Upper lobe of right lung (tissue), 1 donor: ENCODE results near the gene ANO4. TPM values are rescaled to one million over a fixed set of nuclear protein-coding genes. Genes with fewer than 3 reads are reported as not detected.

Source experiments
- ATAC-seq: fragments of 200-7000 bp; cut with Tn5 transposase; one replicate; pipeline ENCODE4 v1.9.1; 2020; ENCODE audit warnings: mild to moderate bottlenecking, moderate library complexity
- DNase-seq: peaks from one replicate; pipeline ENCODE4 v3.0.0-alpha.2; 2020
- H3K27ac ChIP-seq: fragments of 200-600 bp; one replicate; pipeline ENCODE4 v1.8.0; 2022
- H3K27me3 ChIP-seq: fragments of 200-600 bp; one replicate; pipeline ENCODE4 v1.8.0; 2022; ENCODE audit warnings: mild to moderate bottlenecking
- H3K36me3 ChIP-seq: fragments of 200-600 bp; one replicate; pipeline ENCODE4 v1.8.0; 2022
- H3K4me1 ChIP-seq: fragments of 200-600 bp; one replicate; pipeline ENCODE4 v1.8.0; 2022
- H3K4me3 ChIP-seq: fragments of 200-600 bp; one replicate; pipeline ENCODE4 v1.8.0; 2022; ENCODE audit warnings: mild to moderate bottlenecking
- H3K9me3 ChIP-seq: fragments of 200-600 bp; one replicate; pipeline ENCODE4 v1.8.0; 2022
- CTCF ChIP-seq: fragments of 200-600 bp; IDR thresholded peaks from one replicate; pipeline ENCODE4 v1.8.0; 2022; ENCODE audit warnings: antibody characterized with exemption
- intact Hi-C: fragments of 100-400 bp; cut with DNase I; formaldehyde crosslinking; loops from one replicate; pipeline ENCODE4 v1.11.0; 2022
- total RNA-seq: library from RNA; stranded (reverse); fragmentation: NEBNext Ultra II Directional; extraction: Animal tissue kit (Norgen Biotek cat#: 25700); gene quantifications from one replicate; pipeline ENCODE4 v1.2.1, GENCODE V29; 2021
- donor health status: DM: no; HTN: yes; CAD: no; lungs with severe emphysema.

Gene ANO4
- total RNA-seq, 1 donor from 2014 or later, result 0.38 TPM

- no peak for TF ChIP-seq CTCF
- ATAC-seq (no peak), DNase-seq (no peak)
- Histone ChIP-seq H3K27ac (no peak overlapping the region), H3K4me1 (no peaks in the 10 kb centered on the region), H3K4me3 (no peak overlapping the region), H3K36me3 (no peaks in the 10 kb centered on the region), H3K27me3 (no peaks in the 10 kb centered on the region), H3K9me3 (no peaks in the 10 kb centered on the region)
- intact Hi-C loops, result no loop called here
Observed at GRCh38 chr12:100758083-100758482, 36.5 kb upstream of the ANO4 start.

DNA sequence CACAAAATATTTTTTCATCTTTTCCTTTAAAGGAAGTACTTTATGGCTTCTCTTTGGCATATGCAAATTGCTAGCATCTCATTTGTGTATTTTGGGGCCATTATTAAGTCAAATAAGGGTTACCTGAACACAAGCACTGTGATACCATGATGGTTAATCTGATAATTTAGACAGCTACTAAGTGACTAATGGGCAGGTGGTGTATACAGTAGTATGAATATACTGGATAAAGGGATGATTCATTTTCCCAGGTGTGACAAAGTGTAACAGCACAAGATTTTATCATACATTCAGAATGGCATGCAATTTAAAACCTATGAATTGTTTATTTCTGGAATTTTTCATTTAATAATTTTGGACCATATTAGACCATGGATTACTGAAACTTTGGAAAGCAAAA is 27.2 kb upstream of the ANO4 start:
- Histone ChIP-seq H3K36me3 (no peaks in the 10 kb centered on the region), H3K9me3 (no peaks in the 10 kb centered on the region), H3K27ac (no peak overlapping the region), H3K4me3 (no peak overlapping the region), H3K27me3 (no peaks in the 10 kb centered on the region), H3K4me1 (no peaks in the 10 kb centered on the region)
- DNase-seq (no peak), ATAC-seq (no peak)
- intact Hi-C loops, result no loop called here
- no peak for TF ChIP-seq CTCF

DNA sequence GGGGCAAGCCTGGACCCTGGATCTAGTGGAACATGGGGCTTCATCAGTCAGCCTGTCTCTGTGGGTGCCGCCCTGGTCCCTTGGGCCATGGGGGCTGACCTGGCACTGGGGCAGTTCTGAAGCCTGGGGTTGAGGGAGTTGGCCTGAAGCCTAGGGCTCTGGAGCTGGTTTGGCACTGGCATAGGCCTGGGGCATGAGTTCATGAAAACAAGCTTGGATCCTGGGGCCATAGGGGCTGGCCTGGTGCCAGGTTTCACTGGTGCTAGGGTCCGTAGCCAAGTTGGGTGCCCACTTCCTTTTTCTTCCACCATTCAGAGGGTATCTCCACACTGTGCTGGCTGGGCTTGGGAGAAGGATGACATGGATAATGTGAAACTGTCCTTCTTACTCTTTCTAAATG is 26.6 kb upstream of the ANO4 start:
- TF ChIP-seq CTCF, result no peak
- no peak for DNase-seq
- no peaks in the 10 kb centered on the region for H3K9me3 ChIP-seq

DNA sequence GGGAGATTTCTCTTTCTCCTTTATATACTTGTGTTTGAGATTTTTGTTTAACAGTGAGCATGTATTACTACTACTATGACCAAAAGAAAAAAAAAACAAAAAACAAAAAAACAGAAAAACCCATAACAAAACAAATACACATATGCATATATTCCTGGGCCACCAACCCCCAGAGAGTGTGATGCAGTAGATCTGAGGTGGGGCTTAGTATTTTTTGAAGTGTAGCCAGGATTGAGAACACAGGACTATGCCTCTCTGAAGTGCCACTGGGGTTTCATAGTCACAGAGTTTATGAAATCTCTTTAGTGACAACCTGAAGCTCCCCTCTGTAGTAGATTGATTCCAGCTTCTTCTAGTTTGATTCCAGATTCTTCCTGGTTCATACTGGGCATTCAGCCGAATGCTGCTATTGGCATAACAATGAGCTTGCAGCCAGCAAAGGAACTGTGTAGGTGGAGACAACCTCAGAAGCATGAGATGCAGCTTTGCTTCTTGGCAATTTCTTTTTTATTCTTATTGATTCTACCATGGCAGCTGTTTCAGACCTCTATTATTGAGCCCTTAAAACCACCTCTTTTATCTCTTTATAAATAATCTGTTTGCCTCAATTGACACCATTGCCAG is 15.5 kb upstream of the ANO4 start:
- Histone ChIP-seq H3K9me3 (no peaks in the 10 kb centered on the region), H3K36me3 (no peaks in the 10 kb centered on the region), H3K27me3 (no peaks in the 10 kb centered on the region), H3K27ac (no peak overlapping the region), H3K4me3 (no peak overlapping the region), H3K4me1 (no peaks in the 10 kb centered on the region)
- ATAC-seq (no peak), DNase-seq (no peak)
- intact Hi-C loops, result no loop called here
- no peak for TF ChIP-seq CTCF

More for the DNA sequence above, 26.6 kb upstream of the ANO4 start:
- peak; percentile 17 for ATAC-seq
- Histone ChIP-seq H3K27me3 (no peaks in the 10 kb centered on the region), H3K36me3 (no peaks in the 10 kb centered on the region), H3K27ac (no peak overlapping the region), H3K4me3 (no peak overlapping the region), H3K4me1 (no peaks in the 10 kb centered on the region)
- intact Hi-C loops, result no loop called here

GRCh38 chr12:100789146-100789545 is 5.4 kb upstream of the ANO4 start:
- no peak for DNase-seq
- no peak overlapping the region for H3K27ac ChIP-seq
- no peak for TF ChIP-seq CTCF
- no peaks in the 10 kb centered on the region for H3K27me3 ChIP-seq
- intact Hi-C loops, result no loop called here
- no peaks in the 10 kb centered on the region for H3K36me3 ChIP-seq
- ATAC-seq, result no peak
- H3K4me1 ChIP-seq, result no peaks in the 10 kb centered on the region
- H3K9me3 ChIP-seq, result no peaks in the 10 kb centered on the region
- H3K4me3 ChIP-seq, result no peak overlapping the region

DNA sequence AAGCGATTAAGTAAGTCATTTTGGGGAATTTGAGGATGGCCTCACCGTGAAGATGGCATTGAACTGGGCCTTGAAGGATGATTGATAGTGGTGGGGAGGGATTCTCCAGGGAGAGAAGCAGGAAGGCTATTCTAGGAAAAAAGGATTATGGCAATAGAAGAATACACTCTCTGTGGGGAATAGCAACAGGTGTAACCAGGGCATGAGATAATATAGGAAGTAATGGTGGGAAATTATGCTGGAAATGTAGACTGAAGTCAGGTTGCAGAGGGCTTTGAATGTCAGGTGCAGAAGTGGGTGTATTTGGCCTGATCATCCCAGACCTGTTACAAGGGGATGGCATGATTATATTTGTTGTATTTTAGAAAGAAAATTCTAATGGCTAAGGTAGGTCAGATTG is 4.6 kb upstream of the ANO4 start:
- DNase-seq (no peak), ATAC-seq (no peak)
- Histone ChIP-seq H3K36me3 (no peaks in the 10 kb centered on the region), H3K9me3 (no peaks in the 10 kb centered on the region), H3K27ac (no peak overlapping the region), H3K27me3 (no peaks in the 10 kb centered on the region), H3K4me1 (no peaks in the 10 kb centered on the region), H3K4me3 (no peak overlapping the region)
- TF ChIP-seq CTCF, result no peak
- intact Hi-C loops, result no loop called here
